AG04450 (cell line): ENCODE measurements around the gene IP6K3. TPM values are rescaled to one million over a fixed set of nuclear protein-coding genes. Genes with fewer than 3 reads are reported as not detected.

Experiments
- CTCF ChIA-PET: fragments of 300-600, 350-600 bp; formaldehyde crosslinking; extraction: SDS; loops from one replicate; lab custom pipeline; 2022; ENCODE audit warnings: antibody characterized with exemption, inconsistent platforms; lab: Charles Lee
- POLR2A ChIA-PET: fragments of 350-600 bp; formaldehyde crosslinking; extraction: SDS; loops from one replicate; lab custom pipeline; 2021; ENCODE audit warnings: antibody characterized with exemption, inconsistent platforms; lab: Yijun Ruan, JAX
- DNase-seq: peaks from one replicate; pipeline ENCODE4 v3.0.0-alpha.2; 2011; ENCODE audit warnings: low read depth, low spot score
- H3K27ac ChIP-seq: one replicate; pipeline ENCODE4 v1.5.1; 2012; ENCODE audit warnings: low read depth, low read length, control low read depth
- H3K27me3 ChIP-seq: one replicate; pipeline ENCODE4 v1.6.0; 2012; ENCODE audit warnings: low read length; ENCODE audit not compliant: control insufficient read depth, insufficient read depth
- H3K4me3 ChIP-seq: 2 replicates; pipeline ENCODE4 v1.5.1; 2011; ENCODE audit warnings: mild to moderate bottlenecking, low read depth, low read length, control low read depth
- H3K9me3 ChIP-seq: 2 replicates; pipeline ENCODE4 v1.5.1; 2012; ENCODE audit warnings: low read length; ENCODE audit not compliant: control insufficient read depth, insufficient read depth
- CTCF ChIP-seq: IDR thresholded peaks from 2 replicates; pipeline ENCODE4 v1.5.1; 2011; ENCODE audit warnings: low read depth, low read length, control low read depth, inconsistent platforms
- polyA plus RNA-seq: library from polyadenylated mRNA; depleted of rRNA; stranded (reverse); fragments of >200 nt; gene quantifications from 2 replicates; pipeline ENCODE4 v1.2.3, GENCODE V29; 2011

Gene IP6K3
- polyA plus RNA-seq, 1 experiment: 1.1 TPM

- peak overlapping the region; percentile 69 for H3K4me3 ChIP-seq
- CTCF ChIA-PET: interaction anchor here (0.6 to 5.5 kb wide), 3 partner anchors 15 to 240 kb away, joined by 3 to 31 read pairs (median 6); no protein-coding TSS in a partner anchor
These were observed 40.7 kb upstream of the IP6K3 start for GRCh38 chr6:33787346-33787953.

GRCh38 chr6:33786736-33787135 lies 40.0 kb upstream of the IP6K3 start:
- POLR2A ChIA-PET: interaction anchor here (1.9 kb wide), 1 partner anchor 15 kb away, joined by 12 read pairs; no protein-coding TSS in a partner anchor
- CTCF ChIA-PET: interaction anchor here (1.3 to 5.5 kb wide), 3 partner anchors 14 to 75 kb away, joined by 4 to 31 read pairs (median 5); partner anchors contain the start of gene UQCC2
- no peak for DNase-seq
- no peaks in the 10 kb centered on the region for H3K27me3 ChIP-seq
- H3K27ac ChIP-seq: no peak overlapping the region
- no peak for TF ChIP-seq CTCF
- H3K4me3 ChIP-seq: peak overlapping the region; percentile 69
- peaks cover 3% of the 10 kb centered on the region; the same call in 1 of the 2 replicates for H3K9me3 ChIP-seq

More at GRCh38 chr6:33787346-33787953, 40.7 kb upstream of the IP6K3 start:
- TF ChIP-seq CTCF: no peak
- POLR2A ChIA-PET: interaction anchor here (0.7 to 1.9 kb wide), 4 partner anchors 10 to 53 kb away, joined by 3 to 12 read pairs (median 3); no protein-coding TSS in a partner anchor
- no peaks in the 10 kb centered on the region for H3K27me3 ChIP-seq
- peaks cover 3% of the 10 kb centered on the region; the same call in 1 of the 2 replicates for H3K9me3 ChIP-seq
- H3K27ac ChIP-seq: peak overlapping the region; percentile 89
- DNase-seq: no peak

- CTCF ChIA-PET: interaction anchor here (1.3 to 5.5 kb wide), 3 partner anchors 13 to 74 kb away, joined by 4 to 31 read pairs (median 5); partner anchors contain the start of gene UQCC2
- Histone ChIP-seq H3K27ac (no peak overlapping the region), H3K4me3 (no peak overlapping the region), H3K9me3 (peaks cover 3% of the 10 kb centered on the region; the same call in 1 of the 2 replicates), H3K27me3 (no peaks in the 10 kb centered on the region)
- POLR2A ChIA-PET: no interaction called here
- no peak for DNase-seq
- TF ChIP-seq CTCF: no peak
These were observed 39.1 kb upstream of the IP6K3 start for GRCh38 chr6:33785778-33786177.

- no peak for TF ChIP-seq CTCF
- no peaks in the 10 kb centered on the region for H3K27me3 ChIP-seq
- no peak overlapping the region for H3K27ac ChIP-seq
- H3K9me3 ChIP-seq: peaks cover 3% of the 10 kb centered on the region; the same call in 1 of the 2 replicates
- ChIA-PET CTCF (interaction anchor here (5.5 kb wide), 1 partner anchor 12 kb away, joined by 31 read pairs; no protein-coding TSS in a partner anchor), POLR2A (no interaction called here)
- DNase-seq: no peak
- no peak overlapping the region for H3K4me3 ChIP-seq
These were observed 38.1 kb upstream of the IP6K3 start for GRCh38 chr6:33784787-33785186.
